T-cell (primary cell): ENCODE results near the gene C1GALT1. TPM values are rescaled to one million over a fixed set of nuclear protein-coding genes. Genes with fewer than 3 reads are reported as not detected.

Experiments
- ATAC-seq, 4 experiments: fragments of 200-7000 bp in 3 of 4; fragments of 150-1000 bp in 1 of 4; cut with Tn5 transposase; replicated peaks in 1 of 4; 1 replicate in 3 of 4; 2 replicates in 1 of 4; pipeline ENCODE4 v1.10.0; 2021; ENCODE audit warnings: moderate library complexity in 3 of 4, mild to moderate bottlenecking in 2 of 4, moderate number of reproducible peaks in 1 of 4
- CTCF ChIA-PET, 2 donors: fragments of 300-600 bp; sonication (Branson Sonifier 250); formaldehyde crosslinking; loops; one replicate each; lab custom pipeline; 2022; ENCODE audit warnings: antibody characterized with exemption in 2 of 2; lab: Charles Lee
- POLR2A ChIA-PET, 2 donors: fragments of 300-600 bp; sonication (Branson Sonifier 250); formaldehyde crosslinking; loops; one replicate each; lab custom pipeline; 2022; ENCODE audit warnings: antibody characterized with exemption in 2 of 2; lab: Charles Lee
- DNase-seq, 35 experiments: peaks; one replicate each; pipeline versions ENCODE4 v3.0.0 to v3.0.0-alpha.2; 2013 to 2023
- H3K27ac ChIP-seq: one replicate; pipeline ENCODE4 v1.5.1; 2013; ENCODE audit warnings: low read length
- H3K27me3 ChIP-seq, 2 experiments: replicated peaks in 1 of 2; 1 replicate in 1 of 2; 2 replicates in 1 of 2; pipeline versions ENCODE4 v1.6.1 to v1.7.0; 2013; ENCODE audit warnings: low read length in 1 of 2, mixed read lengths in 1 of 2; ENCODE audit not compliant: control insufficient read depth in 2 of 2, insufficient read depth in 2 of 2; ENCODE audit errors: extremely low read depth in 1 of 2
- H3K36me3 ChIP-seq, 2 donors: 1 replicate in 1 of 2; 2 replicates in 1 of 2; pipeline versions ENCODE4 v1.6.1 to v1.7.0; 2013; ENCODE audit warnings: low read length in 1 of 2; ENCODE audit not compliant: control insufficient read depth in 2 of 2, insufficient read depth in 1 of 2; ENCODE audit errors: extremely low read depth in 1 of 2
- H3K4me1 ChIP-seq, 2 experiments: 1 replicate in 1 of 2; 2 replicates in 1 of 2; pipeline versions ENCODE4 v1.6.1 to v1.7.0; 2013; ENCODE audit warnings: low read length in 2 of 2, mixed read lengths in 1 of 2; ENCODE audit not compliant: insufficient read depth in 2 of 2, control insufficient read depth in 1 of 2; ENCODE audit errors: extremely low read depth in 1 of 2
- H3K4me3 ChIP-seq, 2 donors: 1 replicate in 1 of 2; 2 replicates in 1 of 2; pipeline versions ENCODE4 v1.5.1 to v1.7.0; 2013; ENCODE audit warnings: mild to moderate bottlenecking in 2 of 2, low read length in 1 of 2, moderate library complexity in 1 of 2; ENCODE audit not compliant: control insufficient read depth in 1 of 2; ENCODE audit errors: extremely low read depth in 1 of 2
- H3K9me3 ChIP-seq: 2 replicates; pipeline ENCODE4 v1.7.0; 2013
- H3K27ac Mint-ChIP-seq, 2 donors: one replicate each; pipeline ENCODE4 v1.8.0; 2020 to 2021; ENCODE audit warnings: mild to moderate bottlenecking in 2 of 2, mixed read lengths in 2 of 2
- H3K27me3 Mint-ChIP-seq, 2 donors: one replicate each; pipeline ENCODE4 v1.8.0; 2021 to 2022; ENCODE audit warnings: mixed read lengths in 2 of 2
- H3K36me3 Mint-ChIP-seq: one replicate; pipeline ENCODE4 v1.8.0; 2021; ENCODE audit warnings: mixed read lengths
- H3K4me1 Mint-ChIP-seq, 3 donors: one replicate each; pipeline ENCODE4 v1.8.0; 2020 to 2022; ENCODE audit warnings: mixed read lengths in 3 of 3, mild to moderate bottlenecking in 1 of 3
- H3K4me3 Mint-ChIP-seq, 3 donors: one replicate each; pipeline ENCODE4 v1.8.0; 2020 to 2022; ENCODE audit warnings: mild to moderate bottlenecking in 3 of 3, mixed read lengths in 3 of 3, moderate library complexity in 3 of 3
- H3K9me3 Mint-ChIP-seq, 3 donors: one replicate each; pipeline ENCODE4 v1.8.0; 2020 to 2022; ENCODE audit warnings: mixed read lengths in 3 of 3
- WGBS: methylation state at CpG from one replicate; pipeline ENCODE4 v1.1.5; 2013; ENCODE audit warnings: missing lambda C conversion rate; ENCODE audit not compliant: insufficient coverage; 5-methylcytosine and 5-hydroxymethylcytosine counted together
- total RNA-seq, 35 experiments: library from RNA in 6 of 35; stranded (reverse) in 6 of 35; fragments of 120-200 nt in 1 of 35; gene quantifications; one replicate each; pipeline versions ENCODE4 v1.2.1 to v1.2.4 and lab custom pipeline; 2013 to 2026

C1GALT1 gene
- total RNA-seq, 5 donors from 2014 or later (not counting 1 experiment from before 2014, with no cell fraction given), result 32.9 to 45.0 (median 44.0) TPM

DNA sequence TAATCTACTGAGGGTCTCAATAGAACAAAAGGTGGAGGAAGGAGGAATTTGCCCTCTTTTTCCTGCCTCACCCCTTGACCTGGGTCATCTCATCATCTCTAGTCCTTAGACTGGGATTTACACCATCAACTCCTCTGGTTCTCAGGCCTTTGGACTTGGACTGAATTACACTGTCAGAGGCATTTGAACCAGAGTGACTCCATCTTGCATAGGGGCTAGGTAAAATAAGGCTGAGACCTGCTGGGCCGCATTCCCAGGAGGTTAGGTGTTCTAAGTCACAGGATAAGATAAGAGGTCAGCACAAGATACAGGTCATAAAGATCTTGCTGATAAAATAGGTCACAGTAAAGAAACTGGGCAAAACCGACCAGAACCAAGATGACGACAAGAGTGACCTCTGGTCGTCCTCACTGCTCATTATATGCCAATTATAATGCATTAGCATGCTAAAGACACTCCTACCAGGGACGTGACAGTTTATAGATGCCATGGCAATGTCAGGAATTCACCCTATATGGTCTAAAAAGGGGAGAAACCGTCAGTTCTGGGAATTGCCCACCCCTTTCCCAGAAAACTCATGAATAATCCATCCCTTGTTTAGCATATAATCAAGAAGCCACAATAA lies 84.0 kb downstream of the C1GALT1 start:
- ATAC-seq (no peak), DNase-seq (no peak)
- H3K4me1 Mint-ChIP-seq, result peaks cover 0 to 6% (median 3%) of the 10 kb centered on the region in 3 donors
- Histone ChIP-seq H3K4me3 (no peak overlapping the region), H3K36me3 (no peaks in the 10 kb centered on the region), H3K9me3 (no peaks in the 10 kb centered on the region), H3K27me3 (peaks cover 0 to 4% of the 10 kb centered on the region in 2 experiments), H3K27ac (no peak overlapping the region), H3K4me1 (no peaks in the 10 kb centered on the region)
- H3K27me3 Mint-ChIP-seq, result no peaks in the 10 kb centered on the region
- H3K4me3 Mint-ChIP-seq, result no peak overlapping the region
- CTCF ChIA-PET, result no interaction called here
- peaks cover 4% of the 10 kb centered on the region for H3K36me3 Mint-ChIP-seq
- POLR2A ChIA-PET, result no interaction called here
- H3K27ac Mint-ChIP-seq, result no peak overlapping the region
- H3K9me3 Mint-ChIP-seq, result peaks cover 0 to 4% (median 2%) of the 10 kb centered on the region in 3 donors
- WGBS, result 75% methylated on average over 4 of the region's 6 CpGs

DNA sequence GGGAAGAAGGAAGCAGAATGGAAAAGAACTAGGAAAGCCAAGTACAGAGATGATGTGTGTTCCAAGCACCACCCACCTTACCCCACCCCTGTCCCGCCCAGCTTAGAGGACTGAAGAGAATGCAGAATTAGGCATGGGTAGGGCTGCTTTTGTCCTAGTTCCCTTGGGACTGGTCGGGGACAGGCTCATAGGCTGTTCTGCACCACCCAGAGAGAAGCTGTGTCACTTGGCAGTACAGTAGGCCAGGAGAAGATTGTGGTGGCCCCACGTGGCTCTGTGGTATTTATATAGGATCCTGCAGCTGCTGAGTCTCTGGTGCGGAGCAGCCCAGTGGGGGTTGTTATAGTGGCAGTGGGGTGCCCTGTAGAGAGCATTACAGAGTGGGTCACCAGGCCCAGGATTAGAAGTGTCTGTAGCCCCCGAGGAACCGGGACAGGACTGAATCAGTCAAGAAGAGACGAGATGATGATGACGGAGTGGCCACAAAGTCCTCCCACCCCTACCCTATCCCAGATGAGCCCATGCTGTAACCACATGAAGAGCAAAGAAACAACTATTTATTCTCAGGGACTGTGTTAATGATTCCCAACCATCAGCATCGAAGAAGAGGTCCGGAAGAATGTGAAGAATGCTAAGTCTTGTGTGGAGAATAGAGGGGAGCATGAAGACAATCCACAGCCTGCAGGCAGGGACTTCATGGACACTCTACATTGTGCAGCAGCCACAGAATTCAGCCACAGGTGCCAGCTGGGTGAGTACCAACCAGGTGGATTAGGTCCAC lies 88.9 kb downstream of the C1GALT1 start:
- Histone ChIP-seq H3K9me3 (no peaks in the 10 kb centered on the region), H3K4me3 (no peak overlapping the region), H3K27ac (no peak overlapping the region), H3K4me1 (no peaks in the 10 kb centered on the region), H3K27me3 (peaks cover 0 to 5% of the 10 kb centered on the region in 2 experiments), H3K36me3 (no peaks in the 10 kb centered on the region)
- Mint-ChIP-seq H3K9me3 (no peaks in the 10 kb centered on the region), H3K27ac (no peak overlapping the region), H3K36me3 (peaks cover 2% of the 10 kb centered on the region), H3K4me3 (no peak overlapping the region), H3K4me1 (peaks cover 0 to under 1% (median 0%) of the 10 kb centered on the region in 3 donors), H3K27me3 (peaks cover 0 to 3% of the 10 kb centered on the region in 2 donors)
- WGBS, result 90% methylated on average over 3 of the region's 10 CpGs
- CTCF ChIA-PET, result interaction anchor here in 1 of 2 donors (0.6 kb wide), 1 partner anchor 29 kb away, joined by 3 read pairs; no protein-coding TSS in a partner anchor
- POLR2A ChIA-PET, result interaction anchor here in 1 of 2 donors (0.6 kb wide), 1 partner anchor 13 kb away, joined by 5 read pairs; no protein-coding TSS in a partner anchor
- no peak for ATAC-seq
- no peak for DNase-seq

DNA sequence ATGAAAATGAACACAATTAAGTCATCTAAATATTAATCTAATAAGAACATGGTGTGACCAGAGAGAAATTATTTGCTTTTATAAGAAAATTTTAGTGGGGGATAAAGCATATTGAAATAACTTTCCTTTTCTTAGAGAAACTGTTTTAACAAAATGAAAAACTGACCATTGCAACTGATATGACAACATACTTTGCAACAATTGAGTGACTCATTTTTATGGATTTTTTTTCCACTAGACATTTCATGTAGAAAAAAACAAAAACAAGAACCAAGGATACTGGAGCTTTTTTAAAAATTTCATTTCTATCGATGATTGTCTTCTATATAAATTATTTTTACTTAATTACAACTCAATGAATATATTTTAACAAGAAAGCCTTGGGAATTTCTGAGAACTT lies 90.0 kb downstream of the C1GALT1 start:
- ATAC-seq (no peak), DNase-seq (no peak)
- H3K4me3 Mint-ChIP-seq, result no peak overlapping the region
- H3K27me3 Mint-ChIP-seq, result peaks cover 0 to 6% of the 10 kb centered on the region in 2 donors
- Histone ChIP-seq H3K36me3 (no peaks in the 10 kb centered on the region), H3K27ac (no peak overlapping the region), H3K4me3 (no peak overlapping the region), H3K9me3 (no peaks in the 10 kb centered on the region), H3K4me1 (no peaks in the 10 kb centered on the region), H3K27me3 (peaks cover 0 to 5% of the 10 kb centered on the region in 2 experiments)
- no CpG with 5 or more reads among the region's 1 CpG for WGBS
- CTCF ChIA-PET, result no interaction called here
- peaks cover 0 to 2% (median 0%) of the 10 kb centered on the region in 3 donors for H3K9me3 Mint-ChIP-seq
- POLR2A ChIA-PET, result interaction anchor here in 1 of 2 donors (0.6 kb wide), 1 partner anchor 814 kb away, joined by 9 read pairs; no protein-coding TSS in a partner anchor
- H3K27ac Mint-ChIP-seq, result no peak overlapping the region
- H3K4me1 Mint-ChIP-seq, result peaks cover 0 to 6% (median 0%) of the 10 kb centered on the region in 3 donors
- H3K36me3 Mint-ChIP-seq, result peaks cover 2% of the 10 kb centered on the region

DNA sequence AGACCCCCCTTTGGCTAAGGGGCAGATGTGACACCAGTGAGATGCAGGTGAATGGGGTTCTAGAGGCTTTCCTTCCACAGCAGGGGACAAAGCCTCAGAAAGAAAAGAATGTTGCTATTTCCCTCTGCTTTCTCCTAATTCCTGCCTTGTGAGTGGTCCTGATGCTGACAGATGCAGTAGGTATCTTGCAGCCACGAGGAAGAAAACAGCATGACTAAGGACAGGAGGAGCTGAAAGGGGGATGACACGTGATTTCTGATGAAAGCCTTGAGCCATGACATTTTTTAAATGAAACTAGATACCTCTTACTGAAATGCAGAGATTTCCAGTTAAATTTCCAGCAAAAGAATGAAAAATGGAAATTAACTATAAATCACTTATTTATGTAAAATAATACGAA lies 92.4 kb downstream of the C1GALT1 start:
- DNase-seq (no peak), ATAC-seq (no peak)
- no peak overlapping the region for H3K4me3 ChIP-seq
- POLR2A ChIA-PET, result no interaction called here
- H3K9me3 ChIP-seq, result no peaks in the 10 kb centered on the region
- H3K27ac ChIP-seq, result no peak overlapping the region
- Mint-ChIP-seq H3K36me3 (peaks cover 2% of the 10 kb centered on the region), H3K4me3 (no peak overlapping the region), H3K27me3 (peaks cover 2 to 11% of the 10 kb centered on the region in 2 donors), H3K9me3 (peaks cover 0 to 4% (median 0%) of the 10 kb centered on the region in 3 donors), H3K4me1 (peaks cover 0 to 6% (median 0%) of the 10 kb centered on the region in 3 donors), H3K27ac (no peak overlapping the region)
- CTCF ChIA-PET, result no interaction called here
- H3K36me3 ChIP-seq, result no peaks in the 10 kb centered on the region
- no peaks in the 10 kb centered on the region for H3K4me1 ChIP-seq
- peaks cover 0 to 5% of the 10 kb centered on the region in 2 experiments for H3K27me3 ChIP-seq
- 60% methylated on average over 1 of the region's 3 CpGs for WGBS

DNA sequence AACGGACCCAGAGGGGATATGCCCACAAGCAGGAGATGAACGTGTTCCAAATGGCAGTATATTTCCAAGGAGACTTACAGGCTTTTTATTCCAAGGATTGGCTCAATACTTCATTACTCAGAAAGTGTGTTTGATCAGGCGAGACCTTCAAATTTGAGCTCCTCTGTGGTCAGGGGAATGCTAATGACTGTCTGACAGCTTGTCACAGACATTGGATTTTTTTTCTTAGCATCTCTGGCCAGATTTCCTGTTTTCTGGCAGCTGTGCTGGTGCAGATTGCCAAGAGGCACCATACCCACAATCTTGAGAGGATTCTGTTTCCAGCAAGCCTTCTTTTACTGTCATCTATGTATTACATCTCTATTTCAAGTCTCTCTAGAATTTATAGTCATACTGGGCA lies 93.8 kb downstream of the C1GALT1 start:
- Histone ChIP-seq H3K4me3 (no peak overlapping the region), H3K9me3 (no peaks in the 10 kb centered on the region), H3K27me3 (peaks cover 0 to 3% of the 10 kb centered on the region in 2 experiments), H3K4me1 (no peaks in the 10 kb centered on the region), H3K36me3 (no peaks in the 10 kb centered on the region), H3K27ac (no peak overlapping the region)
- Mint-ChIP-seq H3K4me1 (peaks cover 0 to 6% (median 0%) of the 10 kb centered on the region in 3 donors), H3K36me3 (no peaks in the 10 kb centered on the region), H3K4me3 (no peak overlapping the region), H3K27ac (no peak overlapping the region), H3K27me3 (peaks cover 2 to 11% of the 10 kb centered on the region in 2 donors), H3K9me3 (peaks cover 0 to 4% (median 0%) of the 10 kb centered on the region in 3 donors)
- ATAC-seq (no peak), DNase-seq (no peak)
- ChIA-PET POLR2A (no interaction called here), CTCF (no interaction called here)
- no CpG with 5 or more reads among the region's 3 CpGs for WGBS

DNA sequence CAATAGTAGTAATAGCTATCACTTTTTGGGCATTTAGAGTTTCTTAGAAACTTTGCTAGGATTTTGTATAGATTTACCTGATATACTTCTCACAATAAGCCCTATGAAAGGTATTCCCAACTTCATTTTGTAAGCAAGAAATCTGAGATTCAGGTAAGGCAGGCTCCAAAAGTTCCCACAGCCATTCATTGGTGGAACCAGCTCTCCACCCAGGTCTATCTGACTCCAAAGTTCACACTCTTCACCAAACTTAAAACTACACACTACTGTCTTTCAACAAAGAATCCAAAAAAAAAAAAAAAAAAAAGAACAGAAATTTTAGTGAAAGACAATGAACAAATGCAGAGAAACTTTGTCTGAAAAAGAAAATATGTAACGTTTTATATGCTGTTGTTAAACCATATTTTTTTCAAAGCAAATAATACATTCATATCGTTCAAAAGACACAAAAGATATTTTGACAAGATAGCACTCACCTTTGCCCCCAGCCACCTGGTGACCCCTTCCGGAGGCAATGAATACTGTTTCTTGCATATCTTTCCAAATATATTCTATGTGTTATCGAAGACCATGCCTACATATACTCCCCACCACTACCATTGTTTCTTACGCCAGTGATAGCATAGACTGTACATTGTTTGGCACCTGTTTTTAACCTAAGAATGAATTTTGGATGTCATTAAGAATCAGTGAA lies 108.2 kb downstream of the C1GALT1 start:
- Histone ChIP-seq H3K27ac (no peak overlapping the region), H3K36me3 (no peaks in the 10 kb centered on the region), H3K4me1 (no peaks in the 10 kb centered on the region), H3K27me3 (peaks cover 0 to 4% of the 10 kb centered on the region in 2 experiments), H3K4me3 (no peak overlapping the region), H3K9me3 (no peaks in the 10 kb centered on the region)
- peaks cover 5 to 6% (median 5%) of the 10 kb centered on the region in 3 donors for H3K9me3 Mint-ChIP-seq
- no peak for ATAC-seq
- ChIA-PET POLR2A (no interaction called here), CTCF (interaction anchor here in 1 of 2 donors (0.6 kb wide), 1 partner anchor 498 kb away, joined by 7 read pairs; no protein-coding TSS in a partner anchor)
- 100% methylated on average over 1 of the region's 5 CpGs for WGBS
- peaks cover 0 to 2% of the 10 kb centered on the region in 2 donors for H3K27me3 Mint-ChIP-seq
- no peak overlapping the region for H3K27ac Mint-ChIP-seq
- no peak for DNase-seq
- H3K36me3 Mint-ChIP-seq, result no peaks in the 10 kb centered on the region
- peaks cover 0 to 7% (median 2%) of the 10 kb centered on the region in 3 donors for H3K4me1 Mint-ChIP-seq
- H3K4me3 Mint-ChIP-seq, result no peak overlapping the region
